ENCODE measurements around the gene ASAP2.
"Not testable (repeated sequence)": the region's sequence is repeated elsewhere in the genome, so short reads cannot be mapped to it uniquely, and the experiment has no call there.

The ASAP2 gene

GRCh38 chr2:9205486-9205885, 1.1 kb upstream of the ASAP2 start:
- DNase-seq (ENCODE audit: insufficient read length), result no peak

GRCh38 chr2:9206991-9207640, 504 bp downstream of the ASAP2 start:
- TF ChIP-seq POLR2AphosphoS5 (IDR thresholded peaks at IDR 0.05; ENCODE audit: low read depth, low read length), result no peak
- TF ChIP-seq TAF1 (IDR thresholded peaks at IDR 0.05; ENCODE audit: borderline replicate concordance, low read depth, low read length), result no peak
- no peak for TF ChIP-seq POLR2A (IDR thresholded peaks at IDR 0.05; ENCODE audit: low read depth, low read length)
- FAIRE-seq (no peak), DNase-seq (ENCODE audit: insufficient read length) (no peak)

More at GRCh38 chr2:9205486-9205885, 1.1 kb upstream of the ASAP2 start:
- TF ChIP-seq TAF1 (IDR thresholded peaks at IDR 0.05; ENCODE audit: borderline replicate concordance, low read depth, low read length) (no peak), POLR2A (IDR thresholded peaks at IDR 0.05; ENCODE audit: low read depth, low read length) (no peak), POLR2AphosphoS5 (IDR thresholded peaks at IDR 0.05; ENCODE audit: low read depth, low read length) (no peak)
- no peak for FAIRE-seq

DNA sequence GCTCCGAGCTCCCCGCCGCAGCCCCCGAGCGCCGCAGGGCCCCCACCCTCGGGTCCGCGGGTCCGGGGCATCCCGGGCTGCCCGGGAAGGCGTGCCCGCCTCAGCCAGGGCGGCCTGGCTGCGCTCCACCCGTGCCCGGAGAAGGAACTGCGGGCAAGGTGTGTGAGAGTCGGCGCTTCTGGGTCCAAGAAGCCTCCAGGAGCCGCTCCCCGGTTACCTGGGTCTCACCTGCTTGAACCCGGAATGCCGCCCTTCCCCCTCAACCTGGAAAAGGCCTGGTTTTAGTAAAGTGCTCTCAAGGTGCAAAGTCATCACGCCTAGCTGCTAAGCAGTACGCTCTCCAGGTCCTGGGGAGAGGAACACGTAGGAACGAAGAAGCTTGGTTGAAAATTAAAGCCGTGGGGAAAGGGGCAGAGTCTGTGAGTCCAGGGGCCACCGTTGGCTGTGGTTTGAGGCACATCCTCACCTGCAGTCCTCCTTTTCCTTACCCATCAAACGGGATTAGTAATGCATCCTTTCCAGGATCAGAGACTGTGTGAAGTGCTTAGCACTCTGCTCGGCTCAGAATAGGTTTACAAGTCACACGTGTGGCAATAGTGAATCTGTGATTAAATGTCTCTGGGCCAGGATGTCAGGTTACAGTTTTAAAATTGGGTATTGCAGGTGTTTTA, 1.2 kb downstream of the ASAP2 start:
- DNase-seq (ENCODE audit: insufficient read length), result peak; percentile 26
- no peak for FAIRE-seq
- TF ChIP-seq POLR2A (IDR thresholded peaks at IDR 0.05; ENCODE audit: low read depth, low read length) (no peak), TAF1 (IDR thresholded peaks at IDR 0.05; ENCODE audit: borderline replicate concordance, low read depth, low read length) (no peak), POLR2AphosphoS5 (IDR thresholded peaks at IDR 0.05; ENCODE audit: low read depth, low read length) (no peak)

DNA sequence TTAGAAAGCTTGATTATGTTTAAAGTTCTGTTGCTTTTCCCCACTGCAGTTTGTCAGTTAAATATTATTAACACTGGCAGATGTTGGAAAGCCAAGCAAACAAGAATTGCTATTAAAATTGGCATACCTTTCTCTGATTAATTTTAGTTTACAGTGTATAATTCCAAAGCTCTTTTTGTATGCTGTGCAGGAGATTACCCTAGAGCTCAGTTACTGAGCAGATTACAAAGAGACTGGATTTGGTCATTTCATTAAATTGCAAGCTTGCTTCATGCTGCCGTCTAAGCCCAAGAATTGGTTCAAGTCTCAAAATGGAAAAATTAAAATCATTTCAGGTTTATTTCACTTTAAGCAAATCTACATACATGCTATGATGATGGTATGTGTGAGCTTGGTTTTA, 2.3 kb downstream of the ASAP2 start:
- FAIRE-seq (no peak), DNase-seq (ENCODE audit: insufficient read length) (no peak)
- no peak for TF ChIP-seq TAF1 (IDR thresholded peaks at IDR 0.05; ENCODE audit: borderline replicate concordance, low read depth, low read length)
- no peak for TF ChIP-seq POLR2A (IDR thresholded peaks at IDR 0.05; ENCODE audit: low read depth, low read length)
- no peak for TF ChIP-seq POLR2AphosphoS5 (IDR thresholded peaks at IDR 0.05; ENCODE audit: low read depth, low read length)

GRCh38 chr2:9210030-9210429, 3.4 kb downstream of the ASAP2 start:
- FAIRE-seq, result no peak
- DNase-seq (ENCODE audit: insufficient read length), result no peak
- TF ChIP-seq TAF1 (IDR thresholded peaks at IDR 0.05; ENCODE audit: borderline replicate concordance, low read depth, low read length) (no peak), POLR2A (IDR thresholded peaks at IDR 0.05; ENCODE audit: low read depth, low read length) (no peak), POLR2AphosphoS5 (IDR thresholded peaks at IDR 0.05; ENCODE audit: low read depth, low read length) (no peak)

GRCh38 chr2:9211496-9211895, 4.9 kb downstream of the ASAP2 start:
- TF ChIP-seq TAF1 (IDR thresholded peaks at IDR 0.05; ENCODE audit: borderline replicate concordance, low read depth, low read length), result no peak
- no peak for TF ChIP-seq POLR2AphosphoS5 (IDR thresholded peaks at IDR 0.05; ENCODE audit: low read depth, low read length)
- TF ChIP-seq POLR2A (IDR thresholded peaks at IDR 0.05; ENCODE audit: low read depth, low read length), result no peak
- DNase-seq (ENCODE audit: insufficient read length) (no peak), FAIRE-seq (no peak)

GRCh38 chr2:9212010-9212635, 5.5 kb downstream of the ASAP2 start:
- no peak for FAIRE-seq
- TF ChIP-seq TAF1 (IDR thresholded peaks at IDR 0.05; ENCODE audit: borderline replicate concordance, low read depth, low read length), result no peak
- no peak for TF ChIP-seq POLR2A (IDR thresholded peaks at IDR 0.05; ENCODE audit: low read depth, low read length)
- no peak for TF ChIP-seq POLR2AphosphoS5 (IDR thresholded peaks at IDR 0.05; ENCODE audit: low read depth, low read length)
- no peak for DNase-seq (ENCODE audit: insufficient read length)

DNA sequence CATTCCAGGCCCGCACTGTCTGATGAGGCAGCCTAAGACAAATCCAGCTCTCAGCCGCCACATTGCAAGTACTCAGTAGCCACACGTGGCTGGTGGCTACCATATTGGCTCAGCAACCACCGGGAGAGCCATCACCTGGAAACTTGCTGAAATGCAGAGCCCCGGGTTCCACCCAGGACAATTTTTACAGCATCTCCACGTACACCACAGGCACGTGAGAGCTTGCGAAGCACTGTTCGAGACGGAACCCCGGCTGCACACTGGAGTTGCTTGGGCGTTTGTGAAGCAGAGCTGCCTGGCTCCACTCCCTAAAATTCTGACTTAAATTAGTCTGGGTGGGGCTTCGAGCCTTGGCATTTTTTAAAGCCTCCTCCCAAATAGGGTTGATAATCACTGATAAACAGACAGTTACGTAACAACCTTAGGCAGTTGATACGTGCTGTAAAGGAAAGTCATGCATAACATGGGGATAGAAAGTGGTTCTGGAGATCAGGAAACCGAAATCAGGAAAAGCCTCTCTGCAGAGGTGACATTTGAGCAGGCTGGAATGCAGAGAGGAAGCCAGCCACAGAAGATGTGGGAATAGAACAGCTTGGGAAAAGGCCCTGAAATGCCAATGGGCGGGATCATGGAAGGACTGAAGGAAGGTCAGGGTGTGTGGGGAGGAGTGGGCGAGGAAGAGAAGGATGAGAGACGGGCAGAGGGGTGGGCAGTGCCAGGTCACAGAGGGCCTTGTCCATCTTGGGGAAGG, 6.2 kb downstream of the ASAP2 start:
- FAIRE-seq, result no peak
- no peak for DNase-seq (ENCODE audit: insufficient read length)
- TF ChIP-seq POLR2A (IDR thresholded peaks at IDR 0.05; ENCODE audit: low read depth, low read length), result no peak
- no peak for TF ChIP-seq POLR2AphosphoS5 (IDR thresholded peaks at IDR 0.05; ENCODE audit: low read depth, low read length)
- no peak for TF ChIP-seq TAF1 (IDR thresholded peaks at IDR 0.05; ENCODE audit: borderline replicate concordance, low read depth, low read length)

GRCh38 chr2:9213477-9214051, 7.0 kb downstream of the ASAP2 start:
- FAIRE-seq (no peak), DNase-seq (ENCODE audit: insufficient read length) (no peak)
- TF ChIP-seq POLR2AphosphoS5 (IDR thresholded peaks at IDR 0.05; ENCODE audit: low read depth, low read length) (no peak), POLR2A (IDR thresholded peaks at IDR 0.05; ENCODE audit: low read depth, low read length) (no peak)

GRCh38 chr2:9214873-9215272, 8.3 kb downstream of the ASAP2 start:
- FAIRE-seq (no peak), DNase-seq (ENCODE audit: insufficient read length) (no peak)
- no peak for TF ChIP-seq POLR2A (IDR thresholded peaks at IDR 0.05; ENCODE audit: low read depth, low read length)
- TF ChIP-seq POLR2AphosphoS5 (IDR thresholded peaks at IDR 0.05; ENCODE audit: low read depth, low read length), result no peak
- TF ChIP-seq TAF1 (IDR thresholded peaks at IDR 0.05; ENCODE audit: borderline replicate concordance, low read depth, low read length), result no peak

GRCh38 chr2:9215680-9216079, 9.1 kb downstream of the ASAP2 start:
- FAIRE-seq (no peak), DNase-seq (ENCODE audit: insufficient read length) (no peak)
- TF ChIP-seq TAF1 (IDR thresholded peaks at IDR 0.05; ENCODE audit: borderline replicate concordance, low read depth, low read length), result no peak
- no peak for TF ChIP-seq POLR2A (IDR thresholded peaks at IDR 0.05; ENCODE audit: low read depth, low read length)
- TF ChIP-seq POLR2AphosphoS5 (IDR thresholded peaks at IDR 0.05; ENCODE audit: low read depth, low read length), result no peak

DNA sequence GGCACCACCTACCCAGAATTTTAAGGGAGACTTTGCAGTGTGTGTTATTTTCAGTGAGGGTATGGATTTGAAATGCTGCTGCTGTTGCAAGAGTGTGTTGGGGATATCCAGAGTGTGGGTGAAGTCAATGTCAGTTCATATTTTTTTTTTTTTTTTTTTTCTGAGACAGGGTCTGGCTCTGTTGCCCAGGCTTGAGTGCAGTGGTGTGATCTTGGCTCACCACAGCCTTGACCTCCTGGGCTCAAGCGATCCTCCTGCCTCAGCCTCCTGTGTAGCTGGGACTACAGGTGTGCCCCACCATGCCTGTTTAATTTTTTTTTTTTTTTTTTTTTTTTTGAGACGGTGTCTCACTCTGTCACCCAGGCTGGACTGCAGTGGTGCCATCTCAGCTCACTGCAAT, 9.5 kb downstream of the ASAP2 start:
- DNase-seq (ENCODE audit: insufficient read length); FAIRE-seq: not testable (repeated sequence)
